ENCODE measurements around the gene HIPK4. TPM values are rescaled to one million over a fixed set of nuclear protein-coding genes. Genes with fewer than 3 reads are reported as not detected.

The HIPK4 gene
- total and polyA plus RNA-seq, 2 of the 8 experiments (the other 6 are each of a cell fraction or from before 2014, with no cell fraction given), result 0.15 to 0.57 TPM

- TF ChIP-seq, protein P1, sequence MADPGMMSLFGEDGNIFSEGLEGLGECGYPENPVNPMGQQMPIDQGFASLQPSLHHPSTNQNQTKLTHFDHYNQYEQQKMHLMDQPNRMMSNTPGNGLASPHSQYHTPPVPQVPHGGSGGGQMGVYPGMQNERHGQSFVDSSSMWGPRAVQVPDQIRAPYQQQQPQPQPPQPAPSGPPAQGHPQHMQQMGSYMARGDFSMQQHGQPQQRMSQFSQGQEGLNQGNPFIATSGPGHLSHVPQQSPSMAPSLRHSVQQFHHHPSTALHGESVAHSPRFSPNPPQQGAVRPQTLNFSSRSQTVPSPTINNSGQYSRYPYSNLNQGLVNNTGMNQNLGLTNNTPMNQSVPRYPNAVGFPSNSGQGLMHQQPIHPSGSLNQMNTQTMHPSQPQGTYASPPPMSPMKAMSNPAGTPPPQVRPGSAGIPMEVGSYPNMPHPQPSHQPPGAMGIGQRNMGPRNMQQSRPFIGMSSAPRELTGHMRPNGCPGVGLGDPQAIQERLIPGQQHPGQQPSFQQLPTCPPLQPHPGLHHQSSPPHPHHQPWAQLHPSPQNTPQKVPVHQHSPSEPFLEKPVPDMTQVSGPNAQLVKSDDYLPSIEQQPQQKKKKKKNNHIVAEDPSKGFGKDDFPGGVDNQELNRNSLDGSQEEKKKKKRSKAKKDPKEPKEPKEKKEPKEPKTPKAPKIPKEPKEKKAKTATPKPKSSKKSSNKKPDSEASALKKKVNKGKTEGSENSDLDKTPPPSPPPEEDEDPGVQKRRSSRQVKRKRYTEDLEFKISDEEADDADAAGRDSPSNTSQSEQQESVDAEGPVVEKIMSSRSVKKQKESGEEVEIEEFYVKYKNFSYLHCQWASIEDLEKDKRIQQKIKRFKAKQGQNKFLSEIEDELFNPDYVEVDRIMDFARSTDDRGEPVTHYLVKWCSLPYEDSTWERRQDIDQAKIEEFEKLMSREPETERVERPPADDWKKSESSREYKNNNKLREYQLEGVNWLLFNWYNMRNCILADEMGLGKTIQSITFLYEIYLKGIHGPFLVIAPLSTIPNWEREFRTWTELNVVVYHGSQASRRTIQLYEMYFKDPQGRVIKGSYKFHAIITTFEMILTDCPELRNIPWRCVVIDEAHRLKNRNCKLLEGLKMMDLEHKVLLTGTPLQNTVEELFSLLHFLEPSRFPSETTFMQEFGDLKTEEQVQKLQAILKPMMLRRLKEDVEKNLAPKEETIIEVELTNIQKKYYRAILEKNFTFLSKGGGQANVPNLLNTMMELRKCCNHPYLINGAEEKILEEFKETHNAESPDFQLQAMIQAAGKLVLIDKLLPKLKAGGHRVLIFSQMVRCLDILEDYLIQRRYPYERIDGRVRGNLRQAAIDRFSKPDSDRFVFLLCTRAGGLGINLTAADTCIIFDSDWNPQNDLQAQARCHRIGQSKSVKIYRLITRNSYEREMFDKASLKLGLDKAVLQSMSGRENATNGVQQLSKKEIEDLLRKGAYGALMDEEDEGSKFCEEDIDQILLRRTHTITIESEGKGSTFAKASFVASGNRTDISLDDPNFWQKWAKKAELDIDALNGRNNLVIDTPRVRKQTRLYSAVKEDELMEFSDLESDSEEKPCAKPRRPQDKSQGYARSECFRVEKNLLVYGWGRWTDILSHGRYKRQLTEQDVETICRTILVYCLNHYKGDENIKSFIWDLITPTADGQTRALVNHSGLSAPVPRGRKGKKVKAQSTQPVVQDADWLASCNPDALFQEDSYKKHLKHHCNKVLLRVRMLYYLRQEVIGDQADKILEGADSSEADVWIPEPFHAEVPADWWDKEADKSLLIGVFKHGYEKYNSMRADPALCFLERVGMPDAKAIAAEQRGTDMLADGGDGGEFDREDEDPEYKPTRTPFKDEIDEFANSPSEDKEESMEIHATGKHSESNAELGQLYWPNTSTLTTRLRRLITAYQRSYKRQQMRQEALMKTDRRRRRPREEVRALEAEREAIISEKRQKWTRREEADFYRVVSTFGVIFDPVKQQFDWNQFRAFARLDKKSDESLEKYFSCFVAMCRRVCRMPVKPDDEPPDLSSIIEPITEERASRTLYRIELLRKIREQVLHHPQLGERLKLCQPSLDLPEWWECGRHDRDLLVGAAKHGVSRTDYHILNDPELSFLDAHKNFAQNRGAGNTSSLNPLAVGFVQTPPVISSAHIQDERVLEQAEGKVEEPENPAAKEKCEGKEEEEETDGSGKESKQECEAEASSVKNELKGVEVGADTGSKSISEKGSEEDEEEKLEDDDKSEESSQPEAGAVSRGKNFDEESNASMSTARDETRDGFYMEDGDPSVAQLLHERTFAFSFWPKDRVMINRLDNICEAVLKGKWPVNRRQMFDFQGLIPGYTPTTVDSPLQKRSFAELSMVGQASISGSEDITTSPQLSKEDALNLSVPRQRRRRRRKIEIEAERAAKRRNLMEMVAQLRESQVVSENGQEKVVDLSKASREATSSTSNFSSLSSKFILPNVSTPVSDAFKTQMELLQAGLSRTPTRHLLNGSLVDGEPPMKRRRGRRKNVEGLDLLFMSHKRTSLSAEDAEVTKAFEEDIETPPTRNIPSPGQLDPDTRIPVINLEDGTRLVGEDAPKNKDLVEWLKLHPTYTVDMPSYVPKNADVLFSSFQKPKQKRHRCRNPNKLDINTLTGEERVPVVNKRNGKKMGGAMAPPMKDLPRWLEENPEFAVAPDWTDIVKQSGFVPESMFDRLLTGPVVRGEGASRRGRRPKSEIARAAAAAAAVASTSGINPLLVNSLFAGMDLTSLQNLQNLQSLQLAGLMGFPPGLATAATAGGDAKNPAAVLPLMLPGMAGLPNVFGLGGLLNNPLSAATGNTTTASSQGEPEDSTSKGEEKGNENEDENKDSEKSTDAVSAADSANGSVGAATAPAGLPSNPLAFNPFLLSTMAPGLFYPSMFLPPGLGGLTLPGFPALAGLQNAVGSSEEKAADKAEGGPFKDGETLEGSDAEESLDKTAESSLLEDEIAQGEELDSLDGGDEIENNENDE (IDR thresholded peaks at IDR 0.05; ENCODE audit: insufficient replicate concordance, low read length), result no peak
- TF ChIP-seq MAFK (IDR thresholded peaks at IDR 0.05; ENCODE audit: low read depth, low read length) (no peak), NRF1 (IDR thresholded peaks at IDR 0.05; ENCODE audit: low read depth, low read length) (no peak), TBP (IDR thresholded peaks at IDR 0.05; ENCODE audit: low read depth, low read length) (no peak), EP300 (IDR thresholded peaks at IDR 0.05; ENCODE audit: borderline replicate concordance in 1 of 2, low read depth in 2 of 2, low read length in 2 of 2) (no peak), ATF3 (IDR thresholded peaks at IDR 0.05; ENCODE audit: insufficient read depth, low read depth, low read length) (no peak)
- TF ChIP-seq, protein P2, sequence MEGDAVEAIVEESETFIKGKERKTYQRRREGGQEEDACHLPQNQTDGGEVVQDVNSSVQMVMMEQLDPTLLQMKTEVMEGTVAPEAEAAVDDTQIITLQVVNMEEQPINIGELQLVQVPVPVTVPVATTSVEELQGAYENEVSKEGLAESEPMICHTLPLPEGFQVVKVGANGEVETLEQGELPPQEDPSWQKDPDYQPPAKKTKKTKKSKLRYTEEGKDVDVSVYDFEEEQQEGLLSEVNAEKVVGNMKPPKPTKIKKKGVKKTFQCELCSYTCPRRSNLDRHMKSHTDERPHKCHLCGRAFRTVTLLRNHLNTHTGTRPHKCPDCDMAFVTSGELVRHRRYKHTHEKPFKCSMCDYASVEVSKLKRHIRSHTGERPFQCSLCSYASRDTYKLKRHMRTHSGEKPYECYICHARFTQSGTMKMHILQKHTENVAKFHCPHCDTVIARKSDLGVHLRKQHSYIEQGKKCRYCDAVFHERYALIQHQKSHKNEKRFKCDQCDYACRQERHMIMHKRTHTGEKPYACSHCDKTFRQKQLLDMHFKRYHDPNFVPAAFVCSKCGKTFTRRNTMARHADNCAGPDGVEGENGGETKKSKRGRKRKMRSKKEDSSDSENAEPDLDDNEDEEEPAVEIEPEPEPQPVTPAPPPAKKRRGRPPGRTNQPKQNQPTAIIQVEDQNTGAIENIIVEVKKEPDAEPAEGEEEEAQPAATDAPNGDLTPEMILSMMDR (IDR thresholded peaks at IDR 0.05; ENCODE audit: control extremely low read depth in 1 of 3, insufficient read depth in 1 of 3, low read depth in 1 of 3, low read length in 3 of 3), result no peak
These were observed 13.6 kb downstream of the HIPK4 start (continued) for GRCh38 chr19:40376286-40376862.

Measured in H1 (cell line).